GM23248 (cell line): Measurements from ENCODE around the gene SLC43A2.

Source experiments
- EZH2 ChIP-seq: fragments of 200-600 bp; sonication (generic); IDR thresholded peaks from 2 replicates; pipeline ENCODE4 v1.6.1; 2018; ENCODE audit warnings: antibody characterized with exemption, mild to moderate bottlenecking; ENCODE audit not compliant: insufficient read depth, poor library complexity, severe bottlenecking
- EZH2phosphoT487 ChIP-seq: fragments of 200-600 bp; sonication (generic); IDR thresholded peaks from 2 replicates; pipeline ENCODE4 v1.6.1; 2018; ENCODE audit warnings: antibody characterized with exemption, moderate library complexity, mild to moderate bottlenecking, low read depth; ENCODE audit not compliant: insufficient read depth

DNA sequence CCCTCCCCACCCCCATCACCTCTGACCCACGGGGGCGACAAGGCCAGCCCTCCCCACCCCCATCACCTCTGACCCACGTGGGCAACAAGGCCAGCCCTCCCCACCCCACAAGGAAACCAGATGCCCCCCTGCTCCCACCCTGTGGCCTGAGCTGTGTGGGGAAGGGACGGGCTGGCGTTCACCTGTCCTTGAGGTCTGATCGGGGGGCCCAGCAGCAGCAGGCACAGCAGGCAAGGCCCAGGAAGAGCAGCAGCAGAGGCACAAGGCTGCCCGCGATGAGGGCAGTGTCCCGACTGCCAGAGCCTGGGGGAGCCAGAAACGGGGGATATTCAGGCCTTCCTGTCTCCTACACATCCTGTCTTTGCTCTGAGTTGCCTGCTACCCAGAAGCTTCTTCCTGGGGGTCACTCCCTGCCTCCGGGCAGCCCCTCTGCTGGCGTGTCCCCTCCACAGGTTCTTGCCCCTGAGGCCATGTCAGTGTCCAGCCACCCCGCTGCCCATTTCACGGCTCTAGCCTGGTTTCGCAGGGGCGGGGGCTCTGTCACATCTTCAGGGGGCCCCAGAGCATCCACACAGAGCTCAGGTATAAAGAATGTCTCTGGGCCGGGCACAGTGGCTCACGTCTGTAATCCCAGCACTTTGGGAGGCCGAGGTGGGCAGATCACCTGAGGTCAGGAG, 10.1 kb upstream of the SLC43A2 start:
- TF ChIP-seq EZH2: no peak
- TF ChIP-seq EZH2phosphoT487: no peak
